ENCODE results near the gene CHI3L2.

GRCh38 chr1:111286912-111287311 lies 59.4 kb downstream of the CHI3L2 start:
- TF ChIP-seq POLR2A (IDR thresholded peaks at IDR 0.05; ENCODE audit: low read depth, low read length) = no peak
- TF ChIP-seq POLR2AphosphoS5 (IDR thresholded peaks at IDR 0.05; ENCODE audit: low read depth, low read length) = no peak
- no peak for TF ChIP-seq TAF1 (IDR thresholded peaks at IDR 0.05; ENCODE audit: borderline replicate concordance, low read depth, low read length)

Data from GM12892 (cell line).